Measurements from ENCODE around the gene CYP2C18.
"Not testable (repeated sequence)": the region's sequence is repeated elsewhere in the genome, so short reads cannot be mapped to it uniquely, and the experiment has no call there.

Gene CYP2C18

DNA sequence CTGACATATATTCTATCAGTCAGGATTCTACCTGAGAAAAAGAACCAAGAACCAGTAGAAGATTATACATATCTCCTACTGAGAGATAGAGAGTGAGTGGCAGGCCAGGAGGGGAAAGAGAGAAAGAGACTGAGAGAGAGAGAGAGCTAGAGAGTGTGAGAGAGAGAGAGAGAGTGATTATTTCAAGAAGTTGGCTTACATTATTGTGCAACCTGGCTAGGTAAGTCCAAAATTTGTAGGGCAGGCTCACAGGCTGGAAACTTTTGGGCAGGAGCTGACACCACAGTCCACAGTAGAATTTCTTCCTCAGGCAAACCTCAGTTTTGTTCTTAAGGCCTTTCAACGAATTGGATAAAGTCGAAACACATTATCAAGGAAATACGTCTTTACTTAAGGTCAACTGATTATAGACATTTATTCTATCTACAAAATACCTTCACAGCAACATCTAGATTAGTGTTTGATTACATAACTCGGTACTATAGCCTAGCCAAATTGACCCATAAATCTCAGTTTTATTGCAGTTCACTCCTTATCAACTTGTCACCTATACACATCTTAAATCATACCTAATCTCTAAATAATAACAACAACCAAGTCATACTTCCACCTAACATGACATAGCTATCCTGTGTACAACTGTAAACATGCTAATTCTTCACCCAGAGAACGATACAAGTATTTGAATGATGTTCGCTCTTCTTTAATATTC is 17.0 kb upstream of the CYP2C18 start:
- DNase-seq (ENCODE audit: low read depth), result no peak
- TF ChIP-seq, protein P1, sequence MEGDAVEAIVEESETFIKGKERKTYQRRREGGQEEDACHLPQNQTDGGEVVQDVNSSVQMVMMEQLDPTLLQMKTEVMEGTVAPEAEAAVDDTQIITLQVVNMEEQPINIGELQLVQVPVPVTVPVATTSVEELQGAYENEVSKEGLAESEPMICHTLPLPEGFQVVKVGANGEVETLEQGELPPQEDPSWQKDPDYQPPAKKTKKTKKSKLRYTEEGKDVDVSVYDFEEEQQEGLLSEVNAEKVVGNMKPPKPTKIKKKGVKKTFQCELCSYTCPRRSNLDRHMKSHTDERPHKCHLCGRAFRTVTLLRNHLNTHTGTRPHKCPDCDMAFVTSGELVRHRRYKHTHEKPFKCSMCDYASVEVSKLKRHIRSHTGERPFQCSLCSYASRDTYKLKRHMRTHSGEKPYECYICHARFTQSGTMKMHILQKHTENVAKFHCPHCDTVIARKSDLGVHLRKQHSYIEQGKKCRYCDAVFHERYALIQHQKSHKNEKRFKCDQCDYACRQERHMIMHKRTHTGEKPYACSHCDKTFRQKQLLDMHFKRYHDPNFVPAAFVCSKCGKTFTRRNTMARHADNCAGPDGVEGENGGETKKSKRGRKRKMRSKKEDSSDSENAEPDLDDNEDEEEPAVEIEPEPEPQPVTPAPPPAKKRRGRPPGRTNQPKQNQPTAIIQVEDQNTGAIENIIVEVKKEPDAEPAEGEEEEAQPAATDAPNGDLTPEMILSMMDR (conservative IDR thresholded peaks at IDR 0.05; ENCODE audit: low read depth, low read length), result no peak
- no peak overlapping the region for H3K4me3 ChIP-seq (ENCODE audit: low read length)

GRCh38 chr10:94673614-94674321 is 9.8 kb upstream of the CYP2C18 start:
- TF ChIP-seq, protein P1 (conservative IDR thresholded peaks at IDR 0.05; ENCODE audit: low read depth, low read length), result no peak
- no peak overlapping the region for H3K4me3 ChIP-seq (ENCODE audit: low read length)
- no peak for DNase-seq (ENCODE audit: low read depth)

DNA sequence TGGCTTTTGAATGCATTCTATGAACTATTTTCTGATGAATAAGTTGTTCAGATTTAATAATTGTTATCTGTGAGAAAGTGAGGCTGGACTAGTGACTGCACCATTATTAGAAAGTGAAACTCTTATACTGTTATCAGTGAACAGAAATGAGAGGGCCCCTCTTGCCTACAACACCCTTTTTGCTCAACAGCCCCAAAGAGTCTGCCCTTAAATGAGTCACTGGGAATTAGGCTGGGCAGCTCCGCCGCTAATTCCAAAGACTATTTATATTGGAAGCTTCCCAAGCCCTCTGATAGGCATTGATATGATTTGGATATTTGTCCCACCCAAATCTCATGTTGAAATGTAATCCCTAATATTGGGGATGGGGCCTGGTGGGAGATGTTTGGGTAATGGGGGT is 7.0 kb upstream of the CYP2C18 start:
- TF ChIP-seq, protein P1 (conservative IDR thresholded peaks at IDR 0.05; ENCODE audit: low read depth, low read length), result no peak
- DNase-seq (ENCODE audit: low read depth), result no peak
- no peak overlapping the region for H3K4me3 ChIP-seq (ENCODE audit: low read length)

GRCh38 chr10:94677691-94678090 is 5.8 kb upstream of the CYP2C18 start:
- no peak for DNase-seq (ENCODE audit: low read depth)

DNA sequence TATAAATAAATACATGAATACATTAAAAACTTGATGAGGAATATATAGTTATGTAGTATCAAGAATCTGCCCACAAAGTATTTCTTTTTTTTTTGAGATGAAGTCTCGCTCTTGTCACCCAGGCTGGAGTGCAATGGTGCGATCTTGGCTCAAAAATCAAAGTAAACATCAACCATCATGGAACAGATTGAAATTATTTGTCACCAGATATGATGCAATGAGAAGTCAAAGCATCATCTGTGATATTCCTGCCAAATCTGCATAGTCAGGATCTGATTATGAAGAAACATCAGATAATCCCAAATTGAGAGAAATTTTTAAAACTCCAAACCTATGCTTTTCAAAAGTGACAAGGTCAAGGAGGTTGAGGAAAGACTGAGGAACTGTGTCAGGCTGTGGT is 5.1 kb upstream of the CYP2C18 start:
- no peak for DNase-seq (ENCODE audit: low read depth)
- no peak overlapping the region for H3K4me3 ChIP-seq (ENCODE audit: low read length)
- TF ChIP-seq, protein P1 (conservative IDR thresholded peaks at IDR 0.05; ENCODE audit: low read depth, low read length), result no peak

More at GRCh38 chr10:94677691-94678090, 5.8 kb upstream of the CYP2C18 start:
- TF ChIP-seq, protein P1 (conservative IDR thresholded peaks at IDR 0.05; ENCODE audit: low read depth, low read length), result peak; percentile 29
- H3K4me3 ChIP-seq (ENCODE audit: low read length), result no peak overlapping the region

GRCh38 chr10:94680544-94680943 is 3.0 kb upstream of the CYP2C18 start:
- TF ChIP-seq, protein P1 (conservative IDR thresholded peaks at IDR 0.05; ENCODE audit: low read depth, low read length), result no peak
- no peak for DNase-seq (ENCODE audit: low read depth)
- H3K4me3 ChIP-seq (ENCODE audit: low read length), result no peak overlapping the region

- DNase-seq (ENCODE audit: low read depth); H3K4me3 ChIP-seq (ENCODE audit: low read length): not testable (repeated sequence)
Measured at GRCh38 chr10:94682636-94683035, 893 bp upstream of the CYP2C18 start.
